Measurements from ENCODE around the gene ZNF548. TPM values are rescaled to one million over a fixed set of nuclear protein-coding genes. Genes with fewer than 3 reads are reported as not detected.

Gene ZNF548
- total RNA-seq, 1 donor from 2014 or later, result 23.9 TPM

GRCh38 chr19:57403737-57404563, 14.3 kb downstream of the ZNF548 start:
- no peak overlapping the region for H3K4me3 Mint-ChIP-seq
- H3K27ac Mint-ChIP-seq, result no peak overlapping the region
- peaks cover 5% of the 10 kb centered on the region for H3K9me3 Mint-ChIP-seq
- H3K27me3 Mint-ChIP-seq, result no peaks in the 10 kb centered on the region
- TF ChIP-seq CTCF (conservative IDR thresholded peaks at IDR 0.05), result no peak
- DNase-seq (ENCODE audit: extremely low spot score, unreplicated experiment), result no peak
- no peaks in the 10 kb centered on the region for H3K4me1 Mint-ChIP-seq (ENCODE audit: unreplicated experiment)
- H3K36me3 Mint-ChIP-seq, result peaks cover 26% of the 10 kb centered on the region

- Mint-ChIP-seq H3K27me3 (no peaks in the 10 kb centered on the region), H3K36me3 (peaks cover 7% of the 10 kb centered on the region), H3K9me3 (no peaks in the 10 kb centered on the region), H3K4me3 (no peak overlapping the region), H3K4me1 (ENCODE audit: unreplicated experiment) (peaks cover 10% of the 10 kb centered on the region), H3K27ac (peak overlapping the region; percentile 27)
- peak; percentile 83 for TF ChIP-seq CTCF (conservative IDR thresholded peaks at IDR 0.05)
- DNase-seq (ENCODE audit: extremely low spot score, unreplicated experiment), result no peak
These were observed 17.0 kb downstream of the ZNF548 start for GRCh38 chr19:57406516-57407123.

DNA sequence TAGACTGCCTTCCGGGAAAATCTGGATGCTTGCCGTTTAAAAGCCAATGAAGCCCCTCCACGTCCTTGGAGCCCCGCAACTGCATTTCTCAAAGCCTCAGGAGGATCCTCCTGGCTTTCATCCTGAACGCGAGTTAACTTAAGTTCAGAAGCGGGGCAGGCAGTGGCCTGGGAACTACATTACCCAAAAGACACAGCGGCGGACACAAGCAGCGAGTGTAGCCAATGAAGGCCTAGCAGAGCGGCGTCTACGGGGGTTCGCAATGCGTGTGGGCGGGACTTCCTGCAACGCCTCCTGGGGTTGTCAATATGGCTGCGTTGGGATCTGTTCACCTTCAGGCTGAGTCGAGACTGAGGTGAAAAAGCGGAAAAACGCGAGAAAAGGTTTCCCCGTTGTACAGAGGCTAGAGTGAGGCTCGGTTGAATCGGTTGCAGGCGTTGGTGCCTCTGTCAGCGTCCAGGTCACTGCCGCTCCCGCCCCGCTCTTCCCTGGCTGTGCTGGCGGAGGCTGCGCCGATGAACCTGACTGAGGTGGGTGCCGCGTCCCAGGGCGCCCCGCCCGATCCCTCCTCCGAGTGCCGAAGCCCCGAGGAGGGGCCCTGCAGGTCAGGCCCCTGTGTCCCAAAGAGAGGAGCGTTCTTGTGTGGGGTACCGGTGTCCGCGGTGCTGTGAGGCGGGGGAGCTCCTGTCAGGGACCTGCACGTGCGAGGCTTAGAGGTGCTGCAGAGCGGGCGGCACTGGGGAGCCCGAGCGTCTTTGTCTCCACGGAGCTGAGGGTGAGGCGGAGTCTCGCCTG, 21.4 kb downstream of the ZNF548 start, which contains the start of gene ZNF17:
Gene ZNF17 (plus strand): TSS at position 285 of the 795 bp plus-strand sequence. CDS start 2,455 bp downstream, outside the sequence.
- peaks cover 14% of the 10 kb centered on the region for H3K4me1 Mint-ChIP-seq (ENCODE audit: unreplicated experiment)
- no peak for TF ChIP-seq CTCF (conservative IDR thresholded peaks at IDR 0.05)
- peak within 1 kb of the TSS; percentile 66 for H3K27ac Mint-ChIP-seq
- H3K36me3 Mint-ChIP-seq, result peaks cover 18% of the 10 kb centered on the region
- peak within 1 kb of the TSS; percentile 93 for H3K4me3 Mint-ChIP-seq
- H3K9me3 Mint-ChIP-seq, result peaks cover 10% of the 10 kb centered on the region
- H3K27me3 Mint-ChIP-seq, result no peaks in the 10 kb centered on the region
- DNase-seq (ENCODE audit: extremely low spot score, unreplicated experiment), result peak; percentile 89

DNA sequence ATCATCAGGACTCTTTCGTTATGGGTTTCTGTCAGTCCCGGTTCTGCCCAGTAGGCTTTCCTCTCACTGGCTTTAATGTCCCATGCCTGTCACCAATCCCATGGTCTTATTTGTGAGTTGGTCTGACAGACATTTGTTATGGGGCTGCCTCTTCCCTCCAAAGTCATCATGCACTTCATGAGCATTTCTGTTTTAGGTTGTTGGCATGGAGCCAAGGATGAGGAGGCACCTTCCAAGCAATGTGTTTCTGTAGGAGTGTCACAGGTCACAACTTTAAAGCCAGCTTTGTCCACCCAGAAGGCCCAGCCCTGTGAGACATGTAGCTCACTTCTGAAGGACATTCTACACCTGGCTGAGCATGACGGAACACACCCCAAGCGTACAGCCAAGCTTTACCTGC, 29.8 kb downstream of the ZNF548 start:
- peak; percentile 11 for DNase-seq (ENCODE audit: extremely low spot score, unreplicated experiment)
- no peak overlapping the region for H3K27ac Mint-ChIP-seq
- no peaks in the 10 kb centered on the region for H3K4me1 Mint-ChIP-seq (ENCODE audit: unreplicated experiment)
- peaks cover 21% of the 10 kb centered on the region for H3K9me3 Mint-ChIP-seq
- no peaks in the 10 kb centered on the region for H3K27me3 Mint-ChIP-seq
- peaks cover 66% of the 10 kb centered on the region for H3K36me3 Mint-ChIP-seq
- H3K4me3 Mint-ChIP-seq, result no peak overlapping the region
- no peak for TF ChIP-seq CTCF (conservative IDR thresholded peaks at IDR 0.05)

- H3K36me3 Mint-ChIP-seq, result peaks cover 53% of the 10 kb centered on the region
- DNase-seq (ENCODE audit: extremely low spot score, unreplicated experiment), result no peak
- H3K27me3 Mint-ChIP-seq, result no peaks in the 10 kb centered on the region
- peaks cover 11% of the 10 kb centered on the region for H3K9me3 Mint-ChIP-seq
- H3K4me3 Mint-ChIP-seq, result no peak overlapping the region
- no peaks in the 10 kb centered on the region for H3K4me1 Mint-ChIP-seq (ENCODE audit: unreplicated experiment)
- no peak overlapping the region for H3K27ac Mint-ChIP-seq
- no peak for TF ChIP-seq CTCF (conservative IDR thresholded peaks at IDR 0.05)
These were observed 31.4 kb downstream of the ZNF548 start for GRCh38 chr19:57421037-57421436.

Data from type B pancreatic cell (in vitro differentiated cells).